Endothelial cell of umbilical vein (primary cell): ENCODE measurements around the gene RHOH. TPM values are rescaled to one million over a fixed set of nuclear protein-coding genes. Genes with fewer than 3 reads are reported as not detected.

ENCODE experiments used
- BruUV-seq: library from RNA; stranded (reverse); fragments of 400-500 nt; replicated peaks from 2 replicates; lab custom pipeline; 2021; lab: Mats Ljungman, UMichigan
- CTCF ChIA-PET: fragments of 300-600, 350-600 bp; sonication (Branson Sonifier 250); formaldehyde crosslinking; loops from one replicate; lab custom pipeline; 2021; ENCODE audit warnings: antibody characterized with exemption, inconsistent platforms; lab: Charles Lee
- POLR2A ChIA-PET: fragments of 300-600, 350-600 bp; sonication (Branson Sonifier 250); formaldehyde crosslinking; loops from one replicate; lab custom pipeline; 2021; ENCODE audit warnings: antibody characterized with exemption, inconsistent platforms; lab: Charles Lee
- DNase-seq: peaks from one replicate; pipeline ENCODE4 v3.0.0-alpha.2; 2011; ENCODE audit warnings: low read depth, low spot score
- FAIRE-seq: peaks from 2 replicates; lab custom pipeline; 2011; peaks lifted over from hg19 to GRCh38; lab: Jason Lieb, UNC
- H2AFZ ChIP-seq: 2 replicates; pipeline ENCODE4 v1.6.0; 2012; ENCODE audit warnings: low read depth, low read length, control low read depth, inconsistent platforms
- H3K27ac ChIP-seq: 2 replicates; pipeline ENCODE4 v1.5.1; 2011; ENCODE audit warnings: low read depth, mild to moderate bottlenecking, control low read depth, low read length, moderate library complexity; ENCODE audit not compliant: insufficient read depth
- H3K27me3 ChIP-seq, 2 experiments: 2 replicates each; pipeline versions ENCODE4 v1.6.0 to v1.6.1; 2011; ENCODE audit warnings: low read length in 2 of 2, mixed read lengths in 1 of 2; ENCODE audit not compliant: control insufficient read depth in 2 of 2, insufficient read depth in 2 of 2
- H3K36me3 ChIP-seq, 2 experiments: 2 replicates in 1 of 2; 3 replicates in 1 of 2; pipeline ENCODE4 v1.5.1; 2011; ENCODE audit warnings: low read length in 2 of 2, mild to moderate bottlenecking in 1 of 2, moderate library complexity in 1 of 2; ENCODE audit not compliant: control insufficient read depth in 2 of 2, insufficient read depth in 2 of 2; ENCODE audit errors: extremely low read depth in 1 of 2
- H3K4me1 ChIP-seq: 3 replicates; pipeline ENCODE4 v1.5.1; 2011; ENCODE audit warnings: mild to moderate bottlenecking, low read length; ENCODE audit not compliant: control insufficient read depth, insufficient read depth; ENCODE audit errors: extremely low read depth
- H3K4me2 ChIP-seq: 2 replicates; pipeline ENCODE4 v1.6.1; 2011; ENCODE audit warnings: low read length, control low read depth, mixed read lengths; ENCODE audit not compliant: insufficient read depth
- H3K4me3 ChIP-seq, 3 experiments: fragments of 200-600 bp in 1 of 3; sonication (generic), shearing (Covaris generic) in 1 of 3; replicated peaks in 1 of 3; 2 replicates each; pipeline ENCODE4 v1.5.1; 2011 to 2016; ENCODE audit warnings: control low read depth in 3 of 3, low read length in 3 of 3, mild to moderate bottlenecking in 2 of 3, inconsistent platforms in 1 of 3, low read depth in 1 of 3, moderate library complexity in 1 of 3; ENCODE audit not compliant: insufficient read depth in 1 of 3
- H3K79me2 ChIP-seq: 2 replicates; pipeline ENCODE4 v1.6.0; 2012; ENCODE audit warnings: low read length, inconsistent platforms; ENCODE audit not compliant: control insufficient read depth, insufficient read depth
- H3K9ac ChIP-seq: replicated peaks from 2 replicates; pipeline ENCODE3; 2011; ENCODE audit warnings: low read length, control low read depth; ENCODE audit not compliant: insufficient read depth; ENCODE audit errors: extremely low read depth
- H3K9me1 ChIP-seq: replicated peaks from 3 replicates; pipeline ENCODE4 v1.6.0; 2011; ENCODE audit warnings: mild to moderate bottlenecking, low read length; ENCODE audit not compliant: control insufficient read depth, insufficient read depth; ENCODE audit errors: extremely low read depth
- H3K9me3 ChIP-seq: replicated peaks from 2 replicates; pipeline ENCODE4 v1.5.1; 2012; ENCODE audit warnings: low read length, inconsistent platforms; ENCODE audit not compliant: control insufficient read depth, insufficient read depth
- H4K20me1 ChIP-seq: replicated peaks from 2 replicates; pipeline ENCODE3; 2011; ENCODE audit warnings: mild to moderate bottlenecking, low read length; ENCODE audit not compliant: control insufficient read depth, insufficient read depth; ENCODE audit errors: extremely low read depth
- EZH2 ChIP-seq: IDR thresholded peaks from 2 replicates; pipeline ENCODE4 v1.6.1; 2012; ENCODE audit warnings: borderline replicate concordance, low read depth, mild to moderate bottlenecking, moderate library complexity, low read length, inconsistent platforms; ENCODE audit not compliant: severe bottlenecking
- FOS ChIP-seq: IDR thresholded peaks from 2 replicates; pipeline ENCODE4 v1.6.1; 2011; ENCODE audit warnings: mild to moderate bottlenecking, low read length, moderate library complexity, borderline replicate concordance; ENCODE audit not compliant: insufficient read depth
- MYC ChIP-seq: IDR thresholded peaks from one replicate; pipeline ENCODE4 v1.6.1; 2011; ENCODE audit warnings: mild to moderate bottlenecking, low read depth, low read length
- POLR2AphosphoS5 ChIP-seq: IDR thresholded peaks from 2 replicates; pipeline ENCODE4 v1.6.1; 2012; ENCODE audit warnings: low read depth, mild to moderate bottlenecking, control low read depth, low read length, moderate library complexity; ENCODE audit not compliant: insufficient read depth
- dilution Hi-C: fragments of 300-500 bp; cut with MboI; formaldehyde crosslinking; loops from one replicate; pipeline ENCODE4 v1.15.0; 2019; ENCODE audit warnings: low sequenced_read_pairs; ENCODE audit not compliant: extremely low pct_ligation_motif_present
- intact Hi-C: fragments of 100-400 bp; cut with micrococcal nuclease; formaldehyde crosslinking; loops from one replicate; pipeline ENCODE4 v1.10.0; 2022
- polyA plus RNA-seq, 4 experiments: library from polyadenylated mRNA; depleted of rRNA in 3 of 4; stranded (reverse) in 3 of 4; unstranded in 1 of 4; fragments of >200 nt; gene quantifications; 2 replicates each; pipeline versions ENCODE4 v1.2.1 to v1.2.3, GENCODE V29; 2011 to 2012; ENCODE audit warnings: missing spikeins in 1 of 4
- total RNA-seq: library from RNA; stranded (reverse); gene quantifications from 2 replicates; pipeline ENCODE4 v1.2.3, GENCODE V29; 2021
- TF ChIP-seq, protein P1 (sequence below), 2 donors: IDR thresholded peaks; 1 replicate in 1 of 2; 2 replicates in 1 of 2; pipeline ENCODE4 v1.5.1; 2011; ENCODE audit warnings: low read length in 2 of 2, mild to moderate bottlenecking in 2 of 2, moderate library complexity in 2 of 2, control low read depth in 1 of 2, inconsistent platforms in 1 of 2, low read depth in 1 of 2; ENCODE audit not compliant: insufficient read depth in 1 of 2; ENCODE audit errors: extremely low read depth in 1 of 2
- TF ChIP-seq, protein P2 (sequence below): IDR thresholded peaks from 2 replicates; pipeline ENCODE4 v1.6.1; 2011; ENCODE audit not compliant: insufficient read depth, insufficient read length

Gene RHOH
- total and polyA plus RNA-seq, 2 donors (not counting 3 experiments of a cell fraction or from before 2014, with no cell fraction given), result not detected

DNA sequence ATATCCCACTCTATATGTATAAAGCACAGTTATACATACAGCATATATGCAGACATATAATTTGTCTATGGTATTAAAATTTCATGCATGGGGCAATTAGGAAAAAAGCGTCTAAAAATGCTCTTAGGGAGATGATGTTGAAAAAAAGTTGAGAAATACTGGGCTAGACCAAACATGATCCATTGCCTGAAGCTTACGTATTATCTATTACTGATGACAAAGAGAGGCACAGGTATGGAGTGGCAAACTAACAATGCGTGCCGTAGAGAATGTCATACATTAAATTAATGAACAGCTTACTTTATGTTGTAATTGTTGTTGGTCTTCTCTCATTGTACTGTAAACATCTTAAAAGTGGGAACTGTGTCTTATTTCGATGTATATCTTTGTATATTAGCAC lies 13.9 kb downstream of the RHOH start:
- Histone ChIP-seq H2AFZ (no peak overlapping the region), H3K27me3 (no peaks in the 10 kb centered on the region), H3K9ac (no peak overlapping the region), H3K4me2 (no peak overlapping the region), H3K79me2 (no peaks in the 10 kb centered on the region), H3K27ac (no peak overlapping the region), H3K4me3 (no peak overlapping the region), H4K20me1 (no peaks in the 10 kb centered on the region), H3K9me1 (no peaks in the 10 kb centered on the region), H3K36me3 (no peaks in the 10 kb centered on the region), H3K9me3 (no peaks in the 10 kb centered on the region), H3K4me1 (no peaks in the 10 kb centered on the region)
- POLR2A ChIA-PET, result no interaction called here
- BruUV-seq, result no TSS peak
- TF ChIP-seq, protein P1, sequence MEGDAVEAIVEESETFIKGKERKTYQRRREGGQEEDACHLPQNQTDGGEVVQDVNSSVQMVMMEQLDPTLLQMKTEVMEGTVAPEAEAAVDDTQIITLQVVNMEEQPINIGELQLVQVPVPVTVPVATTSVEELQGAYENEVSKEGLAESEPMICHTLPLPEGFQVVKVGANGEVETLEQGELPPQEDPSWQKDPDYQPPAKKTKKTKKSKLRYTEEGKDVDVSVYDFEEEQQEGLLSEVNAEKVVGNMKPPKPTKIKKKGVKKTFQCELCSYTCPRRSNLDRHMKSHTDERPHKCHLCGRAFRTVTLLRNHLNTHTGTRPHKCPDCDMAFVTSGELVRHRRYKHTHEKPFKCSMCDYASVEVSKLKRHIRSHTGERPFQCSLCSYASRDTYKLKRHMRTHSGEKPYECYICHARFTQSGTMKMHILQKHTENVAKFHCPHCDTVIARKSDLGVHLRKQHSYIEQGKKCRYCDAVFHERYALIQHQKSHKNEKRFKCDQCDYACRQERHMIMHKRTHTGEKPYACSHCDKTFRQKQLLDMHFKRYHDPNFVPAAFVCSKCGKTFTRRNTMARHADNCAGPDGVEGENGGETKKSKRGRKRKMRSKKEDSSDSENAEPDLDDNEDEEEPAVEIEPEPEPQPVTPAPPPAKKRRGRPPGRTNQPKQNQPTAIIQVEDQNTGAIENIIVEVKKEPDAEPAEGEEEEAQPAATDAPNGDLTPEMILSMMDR (IDR thresholded peaks at IDR 0.05; ENCODE audit: extremely low read depth in 1 of 2, insufficient read depth in 1 of 2, low read depth in 1 of 2, low read length in 2 of 2), result no peak
- TF ChIP-seq MYC (no peak), EZH2 (no peak), POLR2AphosphoS5 (no peak), FOS (no peak)
- TF ChIP-seq, protein P2, sequence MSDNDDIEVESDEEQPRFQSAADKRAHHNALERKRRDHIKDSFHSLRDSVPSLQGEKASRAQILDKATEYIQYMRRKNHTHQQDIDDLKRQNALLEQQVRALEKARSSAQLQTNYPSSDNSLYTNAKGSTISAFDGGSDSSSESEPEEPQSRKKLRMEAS, result no peak
- no peak for DNase-seq
- intact Hi-C loops, result no loop called here
- dilution Hi-C loops, result no loop called here
- CTCF ChIA-PET, result no interaction called here
- no peak for FAIRE-seq
